ENCODE measurements around the gene SAV1. TPM values are rescaled to one million over a fixed set of nuclear protein-coding genes. Genes with fewer than 3 reads are reported as not detected.

The SAV1 gene
- total and polyA plus RNA-seq, 2 of the 8 experiments (the other 6 are each of a cell fraction or from before 2014, with no cell fraction given), result 15.9 to 78.3 TPM

DNA sequence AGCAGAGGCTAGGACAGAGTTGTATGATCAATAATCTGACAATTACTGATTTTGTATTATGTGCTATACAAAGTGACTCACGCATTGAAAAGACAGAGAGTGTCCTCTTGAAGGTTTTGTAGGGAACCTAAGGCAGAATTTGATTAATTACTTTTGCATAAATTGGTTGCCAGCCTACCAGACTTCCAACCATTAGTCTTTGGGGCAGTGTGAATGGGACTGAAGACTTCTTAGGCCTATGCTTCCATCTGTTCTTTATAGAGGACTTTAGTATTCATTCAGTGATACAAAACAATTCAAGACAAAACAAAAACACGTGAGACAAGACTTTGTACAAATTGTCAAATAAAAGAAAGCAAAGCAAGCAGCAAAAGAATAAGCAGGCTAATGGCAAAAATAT, 61.6 kb downstream of the SAV1 start:
- TF ChIP-seq SP1 (IDR thresholded peaks at IDR 0.05; ENCODE audit: low read depth, low read length) (no peak), EP300 (IDR thresholded peaks at IDR 0.05; ENCODE audit: borderline replicate concordance in 1 of 2, low read depth in 2 of 2, low read length in 2 of 2) (no peak), RAD21 (IDR thresholded peaks at IDR 0.05 in 1 of 2, conservative IDR thresholded peaks at IDR 0.05 in 1 of 2; ENCODE audit: low read depth in 2 of 2, low read length in 2 of 2) (no peak), ATF3 (IDR thresholded peaks at IDR 0.05; ENCODE audit: insufficient read depth, low read depth, low read length) (no peak), TAF7 (optimal IDR thresholded peaks at IDR 0.05; ENCODE audit: borderline replicate concordance, low read depth, low read length) (no peak), KDM5A (IDR thresholded peaks at IDR 0.05; ENCODE audit: low read length) (no peak)
- TF ChIP-seq, protein P1, sequence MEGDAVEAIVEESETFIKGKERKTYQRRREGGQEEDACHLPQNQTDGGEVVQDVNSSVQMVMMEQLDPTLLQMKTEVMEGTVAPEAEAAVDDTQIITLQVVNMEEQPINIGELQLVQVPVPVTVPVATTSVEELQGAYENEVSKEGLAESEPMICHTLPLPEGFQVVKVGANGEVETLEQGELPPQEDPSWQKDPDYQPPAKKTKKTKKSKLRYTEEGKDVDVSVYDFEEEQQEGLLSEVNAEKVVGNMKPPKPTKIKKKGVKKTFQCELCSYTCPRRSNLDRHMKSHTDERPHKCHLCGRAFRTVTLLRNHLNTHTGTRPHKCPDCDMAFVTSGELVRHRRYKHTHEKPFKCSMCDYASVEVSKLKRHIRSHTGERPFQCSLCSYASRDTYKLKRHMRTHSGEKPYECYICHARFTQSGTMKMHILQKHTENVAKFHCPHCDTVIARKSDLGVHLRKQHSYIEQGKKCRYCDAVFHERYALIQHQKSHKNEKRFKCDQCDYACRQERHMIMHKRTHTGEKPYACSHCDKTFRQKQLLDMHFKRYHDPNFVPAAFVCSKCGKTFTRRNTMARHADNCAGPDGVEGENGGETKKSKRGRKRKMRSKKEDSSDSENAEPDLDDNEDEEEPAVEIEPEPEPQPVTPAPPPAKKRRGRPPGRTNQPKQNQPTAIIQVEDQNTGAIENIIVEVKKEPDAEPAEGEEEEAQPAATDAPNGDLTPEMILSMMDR (IDR thresholded peaks at IDR 0.05; ENCODE audit: control extremely low read depth in 1 of 3, insufficient read depth in 1 of 3, low read depth in 1 of 3, low read length in 3 of 3), result no peak
- TF ChIP-seq, protein P2, sequence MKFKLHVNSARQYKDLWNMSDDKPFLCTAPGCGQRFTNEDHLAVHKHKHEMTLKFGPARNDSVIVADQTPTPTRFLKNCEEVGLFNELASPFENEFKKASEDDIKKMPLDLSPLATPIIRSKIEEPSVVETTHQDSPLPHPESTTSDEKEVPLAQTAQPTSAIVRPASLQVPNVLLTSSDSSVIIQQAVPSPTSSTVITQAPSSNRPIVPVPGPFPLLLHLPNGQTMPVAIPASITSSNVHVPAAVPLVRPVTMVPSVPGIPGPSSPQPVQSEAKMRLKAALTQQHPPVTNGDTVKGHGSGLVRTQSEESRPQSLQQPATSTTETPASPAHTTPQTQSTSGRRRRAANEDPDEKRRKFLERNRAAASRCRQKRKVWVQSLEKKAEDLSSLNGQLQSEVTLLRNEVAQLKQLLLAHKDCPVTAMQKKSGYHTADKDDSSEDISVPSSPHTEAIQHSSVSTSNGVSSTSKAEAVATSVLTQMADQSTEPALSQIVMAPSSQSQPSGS (IDR thresholded peaks at IDR 0.05; ENCODE audit: low read length), result no peak
- Histone ChIP-seq H3K23me2 (ENCODE audit: low read depth, low read length) (no peaks in the 10 kb centered on the region), H3K79me2 (ENCODE audit: control insufficient read depth in 1 of 2, insufficient read depth in 2 of 2, low read length in 2 of 2) (no peaks in the 10 kb centered on the region), H3K4me2 (ENCODE audit: insufficient read depth in 1 of 2, low read depth in 2 of 2, low read length in 2 of 2) (no peak overlapping the region), H3K36me3 (ENCODE audit: control insufficient read depth in 2 of 4, insufficient read depth in 4 of 4, low read length in 3 of 4) (no peaks in the 10 kb centered on the region), H2BK15ac (ENCODE audit: low read length) (no peak overlapping the region), H3K27ac (ENCODE audit: low read depth, low read length) (no peak overlapping the region), H3K27me3 (replicated peaks in 1 of 4; ENCODE audit: control insufficient read depth in 3 of 4, extremely low read depth in 1 of 4, insufficient read depth in 3 of 4, low read length in 3 of 4) (no peaks in the 10 kb centered on the region), H4K91ac (replicated peaks; ENCODE audit: insufficient read length, low read length) (no peak overlapping the region), H3K9ac (replicated peaks in 1 of 4; ENCODE audit: extremely low read depth in 1 of 4, low read depth in 3 of 4, low read length in 3 of 4) (no peak overlapping the region), H3K9me3 (ENCODE audit: insufficient read depth in 2 of 2, low read depth in 1 of 2, low read length in 1 of 2) (no peaks in the 10 kb centered on the region), H3K79me1 (ENCODE audit: low read depth, low read length) (no peaks in the 10 kb centered on the region), H2BK20ac (ENCODE audit: low read length) (no peak overlapping the region), H2AFZ (ENCODE audit: low read length) (no peak overlapping the region), H3K14ac (ENCODE audit: insufficient read length) (no peak overlapping the region), H2AK5ac (ENCODE audit: low read depth, low read length) (no peak overlapping the region), H2BK5ac (ENCODE audit: low read depth, low read length) (no peak overlapping the region), H3K23ac (ENCODE audit: insufficient read length) (no peak overlapping the region), H2BK120ac (replicated peaks; ENCODE audit: low read depth, low read length) (no peak overlapping the region), H3K18ac (ENCODE audit: extremely low read depth, low read length) (no peak overlapping the region), H3K4me1 (replicated peaks in 1 of 4; ENCODE audit: control insufficient read depth in 3 of 4, insufficient read depth in 4 of 4, low read length in 3 of 4) (no peaks in the 10 kb centered on the region), H3K56ac (replicated peaks; ENCODE audit: insufficient read length, low read depth, low read length) (no peak overlapping the region), H3K4ac (replicated peaks; ENCODE audit: insufficient read length, low read depth, low read length) (no peak overlapping the region), H4K20me1 (replicated peaks in 1 of 2; ENCODE audit: control insufficient read depth in 1 of 2, insufficient read depth in 2 of 2, low read length in 2 of 2) (no peaks in the 10 kb centered on the region), H4K8ac (ENCODE audit: extremely low read depth, insufficient read depth, low read length) (no peak overlapping the region), H2BK12ac (ENCODE audit: low read depth, low read length) (no peak overlapping the region), H4K5ac (ENCODE audit: insufficient read length, low read depth, low read length) (no peak overlapping the region), H3K4me3 (ENCODE audit: extremely low read depth in 1 of 4, insufficient read depth in 2 of 4, low read depth in 3 of 4, low read length in 4 of 4) (no peak overlapping the region)
- ChIA-PET CTCF (ENCODE audit: partially characterized antibody) (interaction anchor here (0.6 to 2.6 kb wide), 5 partner anchors 10 to 167 kb away, joined by 3 to 13 read pairs (median 7); no protein-coding TSS in a partner anchor), POLR2A (ENCODE audit: partially characterized antibody) (no interaction called here)
- DNase-seq (ENCODE audit: low read depth in 1 of 2, low spot score in 2 of 2) (no peak), FAIRE-seq (no peak)
- whole genome bisulfite sequencing, 2 experiments (ENCODE audit: extremely low coverage in 1 of 2, insufficient coverage in 1 of 2, insufficient read length in 1 of 2, insufficient replicate concordance in 2 of 2, low coverage in 1 of 2, low lambda C conversion rate in 2 of 2, missing lambda C conversion rate in 1 of 2), result 93% methylated on average over 2 of the region's 2 CpGs; no CpG with 5 or more reads in 1 of the 2 experiments

Data from H1 (cell line).